ENCODE results near the gene RAB27B.

DNA sequence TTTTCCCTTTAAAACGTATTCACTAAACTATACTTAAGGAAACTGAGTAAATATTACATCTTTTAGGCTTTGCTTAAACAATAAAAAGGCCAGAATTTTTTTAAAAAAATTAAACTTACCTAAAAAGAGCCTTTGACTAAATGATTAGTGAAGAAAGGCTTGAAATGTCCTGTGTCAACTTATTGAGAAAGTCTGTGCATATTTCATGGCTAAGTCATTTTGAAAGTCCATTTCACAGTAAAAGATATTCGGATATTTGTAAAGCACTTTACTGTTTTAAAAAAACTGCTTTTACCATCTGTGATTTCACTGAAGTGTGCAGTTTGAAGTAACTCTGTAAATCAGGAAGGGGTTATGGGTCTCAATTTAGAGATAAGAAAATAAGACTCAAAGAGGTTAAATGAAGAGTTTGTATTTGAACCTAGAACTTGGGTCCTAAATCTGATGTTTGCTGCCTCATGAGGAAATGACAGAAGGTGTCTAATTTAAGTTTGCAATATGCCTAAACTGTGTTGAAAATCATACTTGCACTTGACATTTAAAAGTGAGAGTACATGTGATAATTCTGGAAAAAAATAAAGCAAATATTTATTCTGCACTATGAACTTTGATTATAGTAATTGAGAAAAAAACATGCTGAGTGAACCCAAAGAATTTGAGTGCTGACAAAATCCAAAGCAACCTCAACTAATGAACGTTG, 50.5 kb downstream of the RAB27B start:
- no peak for TF ChIP-seq EZH2 (IDR thresholded peaks at IDR 0.05; ENCODE audit: borderline replicate concordance)
- TF ChIP-seq, protein P1, sequence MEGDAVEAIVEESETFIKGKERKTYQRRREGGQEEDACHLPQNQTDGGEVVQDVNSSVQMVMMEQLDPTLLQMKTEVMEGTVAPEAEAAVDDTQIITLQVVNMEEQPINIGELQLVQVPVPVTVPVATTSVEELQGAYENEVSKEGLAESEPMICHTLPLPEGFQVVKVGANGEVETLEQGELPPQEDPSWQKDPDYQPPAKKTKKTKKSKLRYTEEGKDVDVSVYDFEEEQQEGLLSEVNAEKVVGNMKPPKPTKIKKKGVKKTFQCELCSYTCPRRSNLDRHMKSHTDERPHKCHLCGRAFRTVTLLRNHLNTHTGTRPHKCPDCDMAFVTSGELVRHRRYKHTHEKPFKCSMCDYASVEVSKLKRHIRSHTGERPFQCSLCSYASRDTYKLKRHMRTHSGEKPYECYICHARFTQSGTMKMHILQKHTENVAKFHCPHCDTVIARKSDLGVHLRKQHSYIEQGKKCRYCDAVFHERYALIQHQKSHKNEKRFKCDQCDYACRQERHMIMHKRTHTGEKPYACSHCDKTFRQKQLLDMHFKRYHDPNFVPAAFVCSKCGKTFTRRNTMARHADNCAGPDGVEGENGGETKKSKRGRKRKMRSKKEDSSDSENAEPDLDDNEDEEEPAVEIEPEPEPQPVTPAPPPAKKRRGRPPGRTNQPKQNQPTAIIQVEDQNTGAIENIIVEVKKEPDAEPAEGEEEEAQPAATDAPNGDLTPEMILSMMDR (IDR thresholded peaks at IDR 0.05; ENCODE audit: poor library complexity) = no peak
- TF ChIP-seq EZH2phosphoT487 (IDR thresholded peaks at IDR 0.05; ENCODE audit: low read depth, severe bottlenecking, unreplicated experiment) = no peak
